Middle frontal gyrus (tissue), 1 donor: Measurements from ENCODE around the gene TNRC6A.
"Not testable (repeated sequence)": the region's sequence is repeated elsewhere in the genome, so short reads cannot be mapped to it uniquely, and the experiment has no call there.

Experiments used
- DNase-seq: peaks from one replicate; pipeline ENCODE4 v3.0.0-alpha.2; 2015; ENCODE audit warnings: low spot score; ENCODE audit errors: extremely low spot score

Gene TNRC6A

GRCh38 chr16:24729243-24729950 lies at the start of gene TNRC6A:
Gene TNRC6A, plus strand, starts transcription at chr16:24729651. Its CDS starts 191 bp downstream, at chr16:24729842.
- DNase-seq: peak; percentile 77

GRCh38 chr16:24681793-24682192 lies 47.7 kb upstream of the TNRC6A start:
- no peak for DNase-seq

DNA sequence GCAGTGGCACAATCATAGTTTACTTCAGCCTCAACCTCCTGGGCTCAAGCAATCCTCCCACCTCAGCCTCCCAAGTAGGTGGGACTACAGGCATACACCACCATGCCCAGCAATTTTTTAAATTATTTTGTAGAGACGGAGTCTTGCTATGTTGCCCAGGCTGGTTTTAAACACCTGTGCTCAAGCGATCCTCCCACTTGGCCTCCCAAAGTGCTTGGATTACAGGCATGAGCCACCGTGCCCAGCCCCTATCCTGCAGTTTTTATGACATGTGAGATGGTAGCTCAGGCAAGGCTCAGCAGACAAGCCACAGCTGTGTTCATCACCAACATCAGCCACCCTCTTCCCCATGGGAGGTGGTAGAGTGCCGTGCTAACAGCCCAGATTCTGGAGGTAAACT lies 46.2 kb upstream of the TNRC6A start:
- no peak for DNase-seq

DNA sequence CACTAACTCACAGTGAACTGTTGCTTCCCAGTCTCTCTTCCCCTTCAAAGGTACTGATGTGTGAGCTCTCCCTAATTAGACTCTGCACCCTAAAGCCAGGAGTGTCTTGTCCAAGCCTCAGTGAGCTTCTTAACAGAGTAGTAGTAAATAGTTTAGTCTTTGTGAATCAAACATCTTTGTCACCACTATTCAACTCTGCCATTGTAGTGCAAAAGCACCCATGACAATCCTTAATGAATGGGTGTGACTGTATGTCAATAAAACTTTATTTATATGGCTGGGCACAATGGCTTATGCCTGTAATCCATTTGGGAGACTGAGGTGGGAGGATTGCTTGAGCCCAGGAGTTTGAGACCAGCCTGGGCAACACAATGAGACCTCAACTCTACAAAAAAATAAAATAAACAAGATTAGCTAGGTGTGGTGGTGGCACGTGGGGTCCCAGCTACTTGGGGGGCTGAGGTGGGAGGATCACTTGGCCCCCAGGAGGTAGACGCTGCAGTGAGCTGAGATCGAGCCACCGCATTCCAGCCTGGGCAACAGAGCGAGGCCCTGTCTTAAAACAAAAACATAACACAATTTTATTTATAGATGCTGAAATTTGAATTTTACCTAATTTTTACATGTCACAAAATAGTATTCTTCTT lies 45.5 kb upstream of the TNRC6A start:
- no peak for DNase-seq

DNA sequence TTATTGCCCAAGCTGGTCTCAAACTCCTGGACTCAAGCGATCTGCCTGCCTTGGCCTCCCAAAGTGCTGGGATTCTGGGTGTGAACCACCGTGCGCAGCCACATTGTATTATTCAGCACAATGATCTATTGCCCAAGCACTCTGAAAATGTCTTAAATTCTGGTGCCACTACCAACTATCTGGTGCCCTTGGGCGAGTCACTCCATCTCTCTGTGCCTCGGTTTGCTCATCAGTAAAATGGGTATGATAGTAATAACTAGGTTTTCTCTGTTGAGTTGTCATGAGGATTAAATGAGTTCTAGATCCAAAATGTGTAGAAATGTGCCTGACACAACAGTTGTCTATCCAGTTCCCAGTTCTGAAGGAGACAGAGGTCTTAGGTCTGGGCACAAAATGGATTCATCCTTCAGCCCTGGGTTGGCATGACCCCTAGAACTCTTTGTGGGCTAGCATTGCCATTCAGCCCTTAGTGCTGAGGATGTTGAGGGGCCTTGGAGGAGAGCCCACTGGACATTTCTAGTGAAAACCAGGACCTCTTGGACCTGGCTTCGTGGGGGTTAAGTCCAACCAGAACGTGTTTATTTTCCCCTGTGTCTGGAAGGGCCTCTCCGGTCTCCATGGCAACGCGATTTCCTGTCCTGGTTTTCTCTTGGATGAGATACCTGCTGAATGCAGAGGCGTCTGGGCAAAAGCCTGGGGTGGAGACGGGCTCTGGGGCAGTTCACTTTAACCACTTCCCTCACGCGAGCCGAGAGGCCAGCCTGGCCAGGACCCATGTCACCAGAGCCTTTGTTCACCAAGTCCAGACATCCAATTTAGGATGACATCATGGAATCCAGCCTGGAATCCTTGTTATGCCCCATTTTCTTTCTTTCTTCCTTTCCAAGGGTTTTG lies 43.7 kb upstream of the TNRC6A start:
- DNase-seq: peak; percentile 53

DNA sequence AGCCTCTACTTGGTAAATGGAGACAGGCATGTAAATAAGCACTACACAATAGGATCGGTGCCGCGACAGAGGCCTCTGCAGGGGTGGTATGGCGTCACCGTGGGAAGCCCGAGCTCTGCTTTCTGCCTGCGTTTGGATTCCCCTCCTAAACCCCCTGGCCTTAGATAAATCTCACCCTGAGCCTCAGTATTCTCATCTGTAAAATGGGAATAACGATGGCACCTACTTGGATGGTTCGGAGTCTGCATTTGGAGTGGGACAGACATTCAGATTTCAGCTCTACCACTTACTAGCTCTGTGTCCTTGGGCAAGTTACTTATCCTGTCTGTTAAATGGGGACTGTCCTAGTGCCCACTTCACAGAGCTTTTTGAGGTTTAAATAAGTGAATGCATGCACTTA lies 42.8 kb upstream of the TNRC6A start:
- DNase-seq: no peak

DNA sequence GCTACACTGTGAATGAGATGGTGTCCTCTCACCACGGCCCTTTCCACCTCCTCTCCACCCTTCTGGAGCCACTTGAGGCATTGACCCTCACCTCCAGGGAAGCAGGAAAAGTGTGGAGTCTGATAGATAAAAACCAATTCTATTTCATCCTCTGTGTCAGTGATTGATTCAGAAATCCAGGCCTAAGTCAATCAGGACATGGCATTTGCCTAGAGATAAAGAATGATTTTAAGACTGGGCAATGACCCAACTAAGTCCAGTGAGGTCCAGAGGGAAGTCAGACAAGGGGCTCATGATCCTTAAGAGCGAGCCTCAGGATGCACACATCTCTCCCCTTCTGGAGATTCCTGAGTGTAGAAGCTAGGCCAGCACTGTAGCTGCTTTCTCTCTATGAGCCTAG lies 41.1 kb upstream of the TNRC6A start:
- no peak for DNase-seq

DNA sequence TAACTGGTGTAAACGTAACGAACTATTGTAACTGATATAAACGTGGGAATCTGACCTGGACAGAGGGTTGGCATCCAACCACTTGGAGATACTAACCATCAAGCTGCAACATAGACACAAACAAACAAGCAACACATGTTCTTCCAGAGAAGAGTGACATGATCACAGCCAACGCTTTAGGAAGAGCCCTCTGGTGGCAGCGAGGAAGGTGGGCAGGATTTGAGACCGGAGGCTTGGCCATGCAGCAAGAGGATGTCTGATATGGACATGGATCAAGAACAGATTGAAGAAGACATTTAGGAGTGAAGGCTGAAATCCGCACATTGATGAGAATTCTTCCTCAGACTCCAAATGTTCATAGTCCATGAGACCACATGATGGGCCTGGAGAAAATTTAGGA lies 40.3 kb upstream of the TNRC6A start:
- DNase-seq: no peak

DNA sequence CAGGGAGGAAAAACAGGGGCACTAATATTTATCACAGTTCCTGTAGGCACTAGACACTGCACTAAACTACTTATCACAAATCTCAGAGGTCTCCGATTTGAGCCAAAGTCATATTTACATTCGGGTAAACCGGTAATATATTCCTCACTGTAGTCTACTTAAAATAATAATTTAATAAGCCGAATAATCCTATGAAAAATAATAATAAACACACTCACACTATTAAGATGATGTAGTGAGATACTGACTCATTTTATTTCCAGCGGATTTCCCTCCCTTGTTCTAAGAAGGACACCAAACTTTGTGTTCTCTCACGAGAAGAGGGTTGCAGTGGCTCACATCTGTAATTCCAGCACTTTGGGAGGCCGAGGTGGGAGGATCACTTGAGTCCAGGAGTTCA lies 36.6 kb upstream of the TNRC6A start:
- DNase-seq: no peak

DNA sequence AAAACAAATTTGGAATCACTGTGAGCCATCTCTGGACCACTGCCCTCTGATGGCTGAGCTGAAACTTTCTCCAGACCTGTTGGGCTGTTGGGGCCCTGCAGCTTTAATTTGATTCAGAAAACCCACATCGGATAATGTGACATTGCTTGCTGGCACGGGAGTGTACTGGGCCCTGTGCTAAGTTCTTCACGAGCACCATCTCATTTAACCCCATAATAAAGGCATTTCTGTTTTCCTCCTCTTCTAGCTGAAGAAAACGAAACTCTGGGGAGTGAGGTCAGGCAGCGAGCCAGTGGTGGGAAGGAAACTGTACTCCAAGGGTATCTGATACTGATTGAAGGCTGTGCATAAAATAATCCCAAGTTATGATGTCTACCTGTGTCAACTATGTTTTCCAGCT lies 34.5 kb upstream of the TNRC6A start:
- DNase-seq: no peak

- no peak for DNase-seq
These were observed 32.8 kb upstream of the TNRC6A start for GRCh38 chr16:24696699-24697098.

- no peak for DNase-seq
These were observed 31.1 kb upstream of the TNRC6A start for GRCh38 chr16:24698308-24698707.

DNA sequence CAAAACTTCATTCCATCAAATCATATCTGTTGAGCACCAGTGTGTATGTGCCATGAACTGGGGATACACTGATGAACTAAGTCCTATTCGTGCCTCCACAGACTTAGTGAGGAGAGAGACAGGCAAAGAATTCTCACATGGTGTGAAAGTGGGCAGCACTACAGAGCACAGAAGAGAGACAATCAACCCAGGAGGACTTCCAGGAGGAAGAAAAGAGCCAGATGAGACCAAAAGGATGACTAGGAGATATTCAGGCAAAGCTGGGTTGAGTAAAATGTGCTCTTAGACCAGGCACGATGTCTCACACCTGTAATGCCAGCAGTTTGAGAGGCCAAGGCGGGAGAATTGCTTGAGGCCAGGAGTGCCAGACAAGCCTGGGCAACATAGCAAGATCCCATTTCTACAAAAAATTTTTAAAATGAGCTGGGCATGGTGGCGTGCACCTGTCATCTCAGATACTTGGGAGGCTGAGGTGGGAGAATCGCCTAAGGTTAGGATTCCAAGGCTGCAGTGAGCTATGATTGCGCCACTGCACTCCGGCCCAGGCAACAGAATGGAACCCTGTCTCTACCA lies 30.2 kb upstream of the TNRC6A start:
- no peak for DNase-seq

- peak; percentile 33 for DNase-seq
These were observed 28.7 kb upstream of the TNRC6A start for GRCh38 chr16:24700549-24701392.

DNA sequence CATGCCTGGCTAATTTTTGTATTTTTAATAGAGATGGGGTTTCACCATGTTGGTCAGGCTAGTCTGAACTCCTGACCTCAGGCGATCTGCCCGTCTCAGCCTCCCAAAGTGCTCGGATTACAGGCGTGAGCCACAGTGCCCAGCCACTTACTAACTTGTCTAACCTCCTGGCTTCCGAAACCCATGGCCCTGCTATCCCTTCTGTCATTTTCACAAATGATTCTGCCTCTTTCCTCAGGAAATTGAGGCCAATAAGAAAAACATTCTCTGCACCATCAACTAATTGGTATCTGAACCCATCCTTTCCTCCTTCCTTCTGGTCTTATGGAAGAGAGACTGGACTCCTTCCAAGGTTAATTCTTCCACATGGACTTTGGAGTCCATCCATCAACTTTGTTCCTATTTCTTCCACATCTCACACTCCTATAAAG lies 27.9 kb upstream of the TNRC6A start:
- DNase-seq: no peak

DNA sequence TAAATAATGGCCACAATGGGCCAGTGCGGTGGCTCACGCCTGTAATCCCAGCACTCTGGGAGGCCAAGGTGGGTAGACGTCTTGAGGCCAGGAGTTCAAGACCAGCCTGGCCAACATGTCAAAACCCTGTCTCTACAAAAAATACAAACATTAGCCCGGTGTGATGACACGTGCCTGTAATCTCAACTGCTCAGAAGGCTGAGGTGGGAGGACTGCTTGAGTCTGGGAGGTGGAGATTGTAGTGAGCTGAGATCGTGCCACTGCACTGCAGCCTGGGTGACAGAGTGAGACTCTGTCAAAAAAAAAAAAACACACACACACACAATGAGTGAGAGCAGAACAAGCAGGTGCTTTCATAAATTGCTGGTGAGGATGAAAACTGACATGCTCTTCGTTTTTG lies 21.7 kb upstream of the TNRC6A start:
- DNase-seq: not testable (repeated sequence)

DNA sequence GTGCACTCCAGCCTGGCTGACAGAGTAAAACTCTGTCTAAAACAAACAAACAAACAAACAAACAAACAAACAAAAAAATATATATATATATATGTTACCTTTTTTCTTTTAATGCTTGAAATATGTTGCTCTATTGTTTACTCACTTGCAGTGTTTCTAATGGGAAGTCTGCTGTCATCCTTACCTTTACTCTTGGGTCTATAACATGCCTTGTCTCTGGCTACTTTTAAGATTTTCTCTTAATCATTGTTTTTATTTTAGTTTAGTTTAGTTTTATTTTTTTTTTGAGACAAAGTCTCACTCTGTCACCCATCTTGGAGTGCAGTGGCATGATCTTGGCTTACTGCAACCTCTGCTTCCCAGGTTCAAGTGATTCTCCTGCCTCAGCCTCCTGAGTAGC lies 16.1 kb upstream of the TNRC6A start:
- no peak for DNase-seq

DNA sequence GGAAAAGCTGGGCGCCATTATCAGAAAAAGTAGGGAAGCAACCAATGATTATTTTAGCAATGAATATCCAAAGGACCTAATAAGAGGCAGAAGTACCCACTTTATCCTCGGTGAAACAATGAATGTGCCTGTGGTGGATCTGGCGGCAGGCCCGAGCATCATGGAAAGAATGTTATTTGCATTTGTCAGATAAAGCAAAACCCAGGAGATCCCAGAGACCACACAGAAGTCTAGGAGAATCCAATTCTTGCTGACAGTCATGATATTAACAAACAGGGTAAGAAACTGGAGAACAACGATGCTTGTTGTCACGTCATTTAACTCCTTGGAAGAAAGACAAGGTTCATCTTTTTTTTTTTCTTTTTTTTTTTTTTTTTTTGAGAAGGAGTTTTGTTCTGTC lies 12.0 kb upstream of the TNRC6A start:
- DNase-seq: no peak

- DNase-seq: no peak
These were observed 10.4 kb upstream of the TNRC6A start for GRCh38 chr16:24718967-24719521.

- no peak for DNase-seq
These were observed 7.6 kb upstream of the TNRC6A start for GRCh38 chr16:24721830-24722238.

GRCh38 chr16:24723663-24724062 lies 5.8 kb upstream of the TNRC6A start:
- DNase-seq: no peak
